HepG2 (cell line): ENCODE measurements around the gene ADAMTS2. TPM values are rescaled to one million over a fixed set of nuclear protein-coding genes. Genes with fewer than 3 reads are reported as not detected.
A peak's percentile ranks its signal among the peaks of the same experiment; 100 is the strongest.

Source experiments
- ATAC-seq: fragments of 200-7000 bp; cut with Tn5 transposase; 3 replicates; pipeline ENCODE4 v1.9.1; 2020; ENCODE audit warnings: mild to moderate bottlenecking, moderate library complexity
- BruUV-seq: library from RNA; stranded (reverse); fragments of 400-500 nt; replicated peaks from 2 replicates; lab custom pipeline; 2021; lab: Mats Ljungman, UMichigan
- CTCF ChIA-PET: fragments of 300-600 bp; formaldehyde crosslinking; extraction: SDS; loops from one replicate; lab custom pipeline; 2021; ENCODE audit warnings: low total read pairs, inconsistent platforms, low intra/inter-chr PET ratio; lab: Yijun Ruan, JAX
- POLR2A ChIA-PET: fragments of 350-600 bp; sonication (Branson Sonifier 250); formaldehyde crosslinking; loops from one replicate; lab custom pipeline; 2020; ENCODE audit warnings: antibody characterized with exemption, inconsistent platforms; lab: Yijun Ruan, JAX
- DNase-seq: peaks from one replicate; pipeline ENCODE4 v3.0.0-alpha.2; 2015; ENCODE audit warnings: low spot score
- FAIRE-seq: peaks from 3 replicates; lab custom pipeline; 2011; peaks lifted over from hg19 to GRCh38; lab: Jason Lieb, UNC
- H2AFZ ChIP-seq: one replicate; pipeline ENCODE4 v1.6.1; 2011; ENCODE audit warnings: low read length, inconsistent platforms
- H3K27ac ChIP-seq: fragments of 300-600 bp; 3 replicates; pipeline ENCODE4 v1.8.0; 2011; ENCODE audit warnings: mixed run types, mild to moderate bottlenecking, mixed read lengths, low read length, inconsistent platforms; ENCODE audit not compliant: insufficient read depth; ENCODE audit errors: extremely low read length
- H3K27me3 ChIP-seq, 2 experiments: fragments of 200-600 bp in 1 of 2; 2 replicates in 1 of 2; 3 replicates in 1 of 2; pipeline versions ENCODE4 v1.6.0 to v1.8.0; 2011; ENCODE audit warnings: low read length in 2 of 2, mild to moderate bottlenecking in 2 of 2, moderate library complexity in 2 of 2, inconsistent platforms in 1 of 2; ENCODE audit not compliant: insufficient read depth in 2 of 2, control insufficient read depth in 1 of 2
- H3K36me3 ChIP-seq, 2 experiments: fragments of 200-600 bp in 1 of 2; replicated peaks in 1 of 2; 2 replicates in 1 of 2; 3 replicates in 1 of 2; pipeline versions ENCODE4 v1.5.1 to v1.8.0; 2011; ENCODE audit warnings: low read length in 2 of 2, inconsistent platforms in 1 of 2; ENCODE audit not compliant: insufficient read depth in 2 of 2, control insufficient read depth in 1 of 2
- H3K4me1 ChIP-seq: 2 replicates; pipeline ENCODE4 v1.5.1; 2012; ENCODE audit warnings: low read length, inconsistent platforms; ENCODE audit not compliant: insufficient read depth
- H3K4me2 ChIP-seq: 2 replicates; pipeline ENCODE4 v1.6.0; 2011; ENCODE audit warnings: low read depth, low read length, inconsistent platforms
- H3K4me3 ChIP-seq, 3 experiments: fragments of 200-600 bp in 1 of 3; sonication (generic), shearing (Covaris generic) in 1 of 3; replicated peaks in 1 of 3; 2 replicates each; pipeline ENCODE4 v1.5.1; 2011 to 2016; ENCODE audit warnings: low read length in 3 of 3, inconsistent platforms in 2 of 3, low read depth in 2 of 3, mild to moderate bottlenecking in 2 of 3, control low read depth in 1 of 3, mixed read lengths in 1 of 3; ENCODE audit not compliant: insufficient read depth in 1 of 3
- H3K79me2 ChIP-seq: one replicate; pipeline ENCODE4 v1.6.1; 2011; ENCODE audit warnings: low read length, inconsistent platforms; ENCODE audit not compliant: insufficient read depth
- H3K9ac ChIP-seq: 2 replicates; pipeline ENCODE4 v1.6.0; 2011; ENCODE audit warnings: mild to moderate bottlenecking, low read depth, low read length, inconsistent platforms; ENCODE audit not compliant: insufficient read depth
- H3K9me3 ChIP-seq: 2 replicates; pipeline ENCODE4 v1.5.1; 2012; ENCODE audit warnings: mild to moderate bottlenecking, low read length
- H4K20me1 ChIP-seq: 2 replicates; pipeline ENCODE4 v1.6.0; 2011; ENCODE audit warnings: inconsistent platforms, mild to moderate bottlenecking, low read length, moderate library complexity; ENCODE audit not compliant: insufficient read depth
- CBX5 ChIP-seq: sonication (generic); formaldehyde crosslinking; IDR thresholded peaks from 2 replicates; pipeline ENCODE4 v1.4.0; 2020; ENCODE audit warnings: missing genetic modification reagents, borderline replicate concordance
- FOXP1 ChIP-seq, 2 experiments: fragments of 450-650 bp in 1 of 2; IDR thresholded peaks; 2 replicates each; pipeline ENCODE4 v1.6.1; 2017 to 2018; ENCODE audit warnings: antibody characterized with exemption in 1 of 2
- KMT2B ChIP-seq: IDR thresholded peaks from 2 replicates; pipeline ENCODE4 v1.6.1; 2016; ENCODE audit warnings: missing genetic modification reagents, missing compliant biosample characterization
- REST ChIP-seq, 2 experiments: IDR thresholded peaks; 2 replicates each; pipeline ENCODE4 v1.6.1; 2011 to 2012; ENCODE audit warnings: low read length in 2 of 2, borderline replicate concordance in 1 of 2, low read depth in 1 of 2, mild to moderate bottlenecking in 1 of 2, moderate library complexity in 1 of 2
- ZBTB4 ChIP-seq: sonication (generic); formaldehyde crosslinking; IDR thresholded peaks from 2 replicates; pipeline ENCODE4 v1.4.0; 2020; ENCODE audit warnings: missing genetic modification reagents, mild to moderate bottlenecking, borderline replicate concordance
- ZBTB44 ChIP-seq: sonication (generic); formaldehyde crosslinking; IDR thresholded peaks from 2 replicates; pipeline ENCODE4 v1.4.0; 2020; ENCODE audit warnings: missing genetic modification reagents
- ZHX1 ChIP-seq: sonication (generic); formaldehyde crosslinking; IDR thresholded peaks from 2 replicates; pipeline ENCODE4 v1.8.1; 2022; ENCODE audit warnings: low read depth, mild to moderate bottlenecking, missing genetic modification reagents
- ZNF264 ChIP-seq: sonication (generic); formaldehyde crosslinking; IDR thresholded peaks from 2 replicates; pipeline ENCODE4 v1.4.0; 2020; ENCODE audit warnings: missing genetic modification reagents
- ZNF746 ChIP-seq: sonication (generic); formaldehyde crosslinking; IDR thresholded peaks from 2 replicates; pipeline ENCODE4 v1.8.0; 2022; ENCODE audit warnings: mild to moderate bottlenecking, missing genetic modification reagents
- ZNF850 ChIP-seq: sonication (generic); formaldehyde crosslinking; conservative IDR thresholded peaks from 2 replicates; pipeline ENCODE4 v1.9.0; 2021; ENCODE audit warnings: mild to moderate bottlenecking, missing genetic modification reagents
- WGBS: methylation state at CpG from one replicate; pipeline ENCODE4 v1.1.6; 2017; ENCODE audit warnings: low lambda C conversion rate; 5-methylcytosine and 5-hydroxymethylcytosine counted together
- in situ Hi-C: cut with HindIII; loops from 2 replicates; pipeline ENCODE4 v1.10.0; 2017; ENCODE audit warnings: low pct_unique_long_range_greater_than_20kb; ENCODE audit not compliant: extremely low pct_ligation_motif_present
- intact Hi-C: fragments of 100-400 bp; cut with micrococcal nuclease; formaldehyde crosslinking; loops from one replicate; pipeline ENCODE4 v1.10.0; 2022; ENCODE audit not compliant: unreplicated experiment
- polyA plus RNA-seq, 8 experiments: library from polyadenylated mRNA; depleted of rRNA in 3 of 8; stranded (reverse) in 7 of 8; unstranded in 1 of 8; fragments of >200 nt; fragmentation: Illumina TruSeq in 4 of 8; extraction: Trizol in 4 of 8; gene quantifications; 2 replicates each; pipeline versions ENCODE4 v1.2.1 to v1.2.3, GENCODE V29; 2011 to 2016; ENCODE audit warnings: low read depth in 4 of 8, missing spikeins in 1 of 8, mixed read lengths in 1 of 8; ENCODE audit not compliant: insufficient read depth in 1 of 8
- total RNA-seq, 5 experiments: library from RNA; depleted of rRNA; stranded (reverse); fragments of >200 nt; fragmentation: Illumina TruSeq; extraction: Trizol; gene quantifications; 2 replicates each; pipeline ENCODE4 v1.2.3, GENCODE V29; 2016; ENCODE audit warnings: low read depth in 1 of 5

The ADAMTS2 gene
- total and polyA plus RNA-seq, 2 of the 13 experiments (the other 11 are each of a cell fraction or from before 2014, with no cell fraction given): 0.24 to 3.5 TPM

- peaks cover 73% of the 10 kb centered on the region for H3K4me1 ChIP-seq
- BruUV-seq: no TSS peak
- peak; percentile 41 for DNase-seq
- H2AFZ ChIP-seq: no peak overlapping the region
- H3K4me3 ChIP-seq: peak overlapping the region; percentile 14 to 66 (median 36); a peak in 5 of 6 replicates
- no peaks in the 10 kb centered on the region; a peak in 2 of 5 replicates for H3K27me3 ChIP-seq
- peak overlapping the region; percentile 75 for H3K4me2 ChIP-seq
- no peaks in the 10 kb centered on the region for H4K20me1 ChIP-seq
- ATAC-seq: peak; percentile 85
- peak overlapping the region; percentile 78 for H3K27ac ChIP-seq
- no peaks in the 10 kb centered on the region for H3K79me2 ChIP-seq
- no peaks in the 10 kb centered on the region for H3K36me3 ChIP-seq
- intact Hi-C loops (loop anchor here (10.0 kb wide), 1 partner anchor 100 kb away; no protein-coding TSS in a partner anchor), in situ Hi-C loops (loop anchor here (5.0 kb wide), 1 partner anchor 98 kb away; no protein-coding TSS in a partner anchor)
- CTCF ChIA-PET: no interaction called here
- H3K9me3 ChIP-seq: no peaks in the 10 kb centered on the region
- peak overlapping the region; percentile 36 for H3K9ac ChIP-seq
- WGBS: no CpG with 5 or more reads among the region's 24 CpGs
- peak; percentile 71 for FAIRE-seq
- POLR2A ChIA-PET: interaction anchor here (0.8 kb wide), 1 partner anchor 8 kb away, joined by 3 read pairs; no protein-coding TSS in a partner anchor
- TF ChIP-seq ZHX1 (no peak), FOXP1 (IDR thresholded peaks at IDR 0.05) (no peak), FOXP1 (CRISPR knock-in tag; IDR thresholded peaks at IDR 0.05) (0 out of 2 replicates have a peak, but pooled peaks have one; percentile 9), ZNF264 (CRISPR knock-in tag) (no peak; the same call in 1 of the 2 replicates), CBX5 (CRISPR knock-in tag) (no peak), ZNF746 (CRISPR knock-in tag) (peak; percentile 53; the same call in 1 of the 2 replicates), KMT2B (CRISPR knock-in tag) (no peak), ZBTB44 (CRISPR knock-in tag) (no peak), ZBTB4 (no peak), ZNF850 (CRISPR knock-in tag) (no peak), REST (IDR thresholded peaks at IDR 0.05; ENCODE audit: borderline replicate concordance in 1 of 2, low read depth in 1 of 2, low read length in 2 of 2) (no peak)
Observed at GRCh38 chr5:179264783-179265513, 80.3 kb downstream of the ADAMTS2 start.
